ENCODE measurements around the gene SEC31A. TPM values are rescaled to one million over a fixed set of nuclear protein-coding genes. Genes with fewer than 3 reads are reported as not detected.

Gene SEC31A
- total and polyA plus RNA-seq, 12 donors = 82.5 to 163 (median 122) TPM

DNA sequence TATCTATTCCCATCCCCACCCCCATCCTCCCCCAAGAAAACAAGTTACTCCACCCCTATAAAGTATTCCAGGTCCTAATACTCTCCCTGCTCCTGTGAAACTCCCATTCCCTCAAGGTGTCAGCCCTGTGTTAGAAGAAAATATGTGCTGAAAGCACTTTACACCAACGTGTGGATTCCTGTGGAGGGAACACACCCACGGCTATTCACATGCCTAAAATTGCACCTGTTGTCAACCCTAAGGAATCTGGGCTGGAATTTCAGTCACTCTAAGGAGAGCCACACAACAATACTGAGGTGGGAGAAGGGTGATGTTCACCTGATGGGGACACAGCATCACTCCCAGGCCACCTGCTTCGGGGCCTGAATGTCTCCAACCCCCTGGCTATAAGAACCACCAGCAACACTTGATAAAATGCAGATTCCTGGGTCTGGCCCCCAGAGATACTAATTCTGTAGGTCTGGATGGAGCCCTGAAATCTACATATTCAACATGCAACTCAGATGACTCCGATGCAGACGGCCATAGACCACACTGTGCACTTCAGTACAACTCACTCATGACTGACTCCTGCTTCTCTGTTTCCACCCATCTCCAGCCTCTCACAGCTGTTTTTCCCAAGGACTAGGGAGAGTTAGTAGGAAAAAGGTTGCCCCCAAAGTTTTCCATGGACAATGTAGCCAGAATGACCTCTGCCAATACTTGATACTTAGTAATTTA lies 108.2 kb downstream of the SEC31A start:
- H3K4me3 ChIP-seq = no peak overlapping the region
- H3K4me1 ChIP-seq = peaks cover 0 to 55% (median 26%) of the 10 kb centered on the region in 9 donors

DNA sequence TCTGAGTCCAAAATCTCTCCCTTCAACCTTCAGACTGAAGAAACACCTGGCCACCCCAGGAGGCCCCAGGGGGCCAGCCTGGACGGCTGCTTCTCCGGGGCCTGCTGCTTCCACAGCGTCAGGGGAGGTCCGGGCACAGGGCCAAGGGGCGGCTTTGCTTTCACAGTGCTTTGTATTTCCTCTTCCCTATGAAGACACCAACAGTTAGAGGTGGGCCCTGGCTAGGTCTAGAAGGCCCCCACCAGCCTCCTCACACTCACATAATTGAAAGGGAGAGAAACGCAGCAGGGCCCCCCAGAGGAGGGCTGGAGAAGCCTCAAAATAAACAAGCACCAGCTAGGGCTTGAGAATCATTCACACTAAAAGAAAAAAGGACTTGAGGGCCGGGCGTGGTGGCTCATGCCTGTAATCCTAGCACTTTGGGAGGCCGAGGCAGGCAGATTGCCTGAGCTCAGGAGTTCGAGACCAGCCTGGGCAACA lies 110.2 kb downstream of the SEC31A start:
- peaks cover 0 to 35% (median 19%) of the 10 kb centered on the region in 9 donors for H3K4me1 ChIP-seq
- no peaks in the 10 kb centered on the region for H3K9me3 ChIP-seq
- 37 to 39% methylated on average over 10 of the region's 10 CpGs for WGBS, 2 donors
- DNase-seq = peak; percentile 80 to 85
- ATAC-seq = peak; percentile 61 to 85 (median 76)
- H3K36me3 ChIP-seq = no peaks in the 10 kb centered on the region
- H3K27me3 ChIP-seq = no peaks in the 10 kb centered on the region
- TF ChIP-seq, protein P1, sequence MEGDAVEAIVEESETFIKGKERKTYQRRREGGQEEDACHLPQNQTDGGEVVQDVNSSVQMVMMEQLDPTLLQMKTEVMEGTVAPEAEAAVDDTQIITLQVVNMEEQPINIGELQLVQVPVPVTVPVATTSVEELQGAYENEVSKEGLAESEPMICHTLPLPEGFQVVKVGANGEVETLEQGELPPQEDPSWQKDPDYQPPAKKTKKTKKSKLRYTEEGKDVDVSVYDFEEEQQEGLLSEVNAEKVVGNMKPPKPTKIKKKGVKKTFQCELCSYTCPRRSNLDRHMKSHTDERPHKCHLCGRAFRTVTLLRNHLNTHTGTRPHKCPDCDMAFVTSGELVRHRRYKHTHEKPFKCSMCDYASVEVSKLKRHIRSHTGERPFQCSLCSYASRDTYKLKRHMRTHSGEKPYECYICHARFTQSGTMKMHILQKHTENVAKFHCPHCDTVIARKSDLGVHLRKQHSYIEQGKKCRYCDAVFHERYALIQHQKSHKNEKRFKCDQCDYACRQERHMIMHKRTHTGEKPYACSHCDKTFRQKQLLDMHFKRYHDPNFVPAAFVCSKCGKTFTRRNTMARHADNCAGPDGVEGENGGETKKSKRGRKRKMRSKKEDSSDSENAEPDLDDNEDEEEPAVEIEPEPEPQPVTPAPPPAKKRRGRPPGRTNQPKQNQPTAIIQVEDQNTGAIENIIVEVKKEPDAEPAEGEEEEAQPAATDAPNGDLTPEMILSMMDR (IDR thresholded peaks at IDR 0.05) = no peak
- peak overlapping the region in 2 of 10 donors; percentile 14 to 30 for H3K27ac ChIP-seq
- H3K4me3 ChIP-seq = no peak overlapping the region
- intact Hi-C loops (cut with DNase I) = no loop called here

More for the DNA sequence above, 108.2 kb downstream of the SEC31A start:
- DNase-seq (no peak), ATAC-seq (no peak)
- Histone ChIP-seq H3K27me3 (no peaks in the 10 kb centered on the region), H3K27ac (no peak overlapping the region), H3K36me3 (no peaks in the 10 kb centered on the region), H3K9me3 (no peaks in the 10 kb centered on the region)
- intact Hi-C loops (cut with DNase I) = no loop called here
- TF ChIP-seq, protein P1 (IDR thresholded peaks at IDR 0.05) = no peak
- 72 to 81% methylated on average over 5 of the region's 5 CpGs for WGBS, 2 donors

DNA sequence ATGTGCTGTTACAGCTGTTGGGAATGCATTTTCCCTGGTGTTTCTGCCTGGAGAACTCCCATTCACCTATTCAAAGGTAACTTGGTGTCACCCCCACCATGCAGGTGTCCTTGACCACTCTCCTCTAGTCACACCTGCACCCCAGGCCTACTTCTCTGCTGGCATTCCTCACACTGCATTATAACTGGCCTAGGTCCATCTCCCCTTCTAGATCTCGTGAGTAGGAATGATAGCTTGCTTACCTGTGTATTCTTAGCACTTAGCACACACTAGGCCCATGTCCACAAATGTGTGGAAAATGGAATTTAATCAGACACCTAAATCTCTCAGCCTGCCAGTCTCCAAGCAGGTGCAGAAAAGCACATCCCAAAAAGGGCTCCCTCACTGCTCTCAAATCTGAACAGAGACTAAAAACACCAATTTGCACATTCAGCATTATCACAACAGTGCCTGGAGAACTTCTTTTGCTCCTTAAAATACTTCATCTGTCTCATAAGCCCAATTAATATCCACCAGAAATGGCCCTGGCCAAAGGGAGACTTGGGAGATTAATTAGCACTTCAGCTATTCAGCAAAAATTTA lies 110.7 kb downstream of the SEC31A start:
- no peak for DNase-seq
- Histone ChIP-seq H3K27ac (peak overlapping the region in 1 of 10 donors; percentile 30), H3K9me3 (no peaks in the 10 kb centered on the region), H3K4me1 (peaks cover 0 to 30% (median 14%) of the 10 kb centered on the region in 9 donors), H3K4me3 (no peak overlapping the region), H3K27me3 (no peaks in the 10 kb centered on the region), H3K36me3 (no peaks in the 10 kb centered on the region)
- no peak for ATAC-seq
- WGBS, 2 donors = 68 to 71% methylated on average over 1 of the region's 1 CpG
- intact Hi-C loops (cut with DNase I) = no loop called here
- TF ChIP-seq, protein P1 (IDR thresholded peaks at IDR 0.05) = no peak

DNA sequence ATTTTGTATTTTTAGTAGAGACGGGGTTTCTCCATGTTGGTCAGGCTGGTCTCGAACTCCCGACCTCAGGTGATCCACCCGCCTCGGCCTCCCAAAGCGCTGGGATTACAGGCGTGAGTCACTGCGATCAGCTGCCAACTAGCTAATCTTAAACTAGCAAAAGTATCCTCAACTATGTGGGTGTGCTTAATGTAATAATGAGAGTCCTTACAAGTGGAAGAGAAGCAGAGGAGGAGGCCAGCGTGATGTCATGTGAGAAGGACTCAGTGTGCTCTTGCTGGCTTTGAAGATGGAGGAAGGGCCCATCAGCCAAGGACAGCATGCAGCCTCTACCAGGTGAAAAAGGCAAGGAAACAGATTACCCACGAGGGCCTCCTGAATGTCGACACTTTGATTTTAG lies 111.9 kb downstream of the SEC31A start:
- WGBS, 2 donors = 84 to 96% methylated on average over 9 to 11 of the region's 11 CpGs
- TF ChIP-seq, protein P1 (IDR thresholded peaks at IDR 0.05) = no peak
- Histone ChIP-seq H3K4me1 (peaks cover 0 to 28% (median 10%) of the 10 kb centered on the region in 9 donors), H3K27me3 (no peaks in the 10 kb centered on the region), H3K27ac (no peak overlapping the region), H3K36me3 (no peaks in the 10 kb centered on the region), H3K4me3 (no peak overlapping the region), H3K9me3 (no peaks in the 10 kb centered on the region)
- intact Hi-C loops (cut with DNase I) = no loop called here
- ATAC-seq (no peak), DNase-seq (no peak)

Data from heart right ventricle (tissue), 16 donors.